ENCODE measurements around the gene CARM1.

GRCh38 chr19:10864538-10864899 lies 6.8 kb upstream of the CARM1 start:
- TF ChIP-seq CTCF (IDR thresholded peaks at IDR 0.05; ENCODE audit: low read length) (peak; percentile 95), EZH2phosphoT487 (IDR thresholded peaks at IDR 0.05; ENCODE audit: low read length) (no peak)

Data from MM.1S (cell line).